Pancreas (tissue), 10 donors: ENCODE results near the gene CSN1S1. TPM values are rescaled to one million over a fixed set of nuclear protein-coding genes. Genes with fewer than 3 reads are reported as not detected.

Experiments used
- ATAC-seq, 4 donors: fragments of 200-7000 bp; cut with Tn5 transposase; one replicate each; pipeline versions ENCODE4 v1.8.0 to v1.9.1; 2020; ENCODE audit warnings: mild to moderate bottlenecking in 4 of 4, moderate library complexity in 4 of 4
- DNase-seq, 6 donors: peaks; one replicate each; pipeline ENCODE4 v3.0.0-alpha.2; 2020
- FAIRE-seq: peaks from 2 replicates; lab custom pipeline; 2012; peaks lifted over from hg19 to GRCh38; lab: Jason Lieb, UNC
- H3K27ac ChIP-seq, 4 donors: fragments of 200-600 bp; sonication (generic); 1 replicate in 3 of 4; 2 replicates in 1 of 4; pipeline versions ENCODE4 v1.5.0 to v1.8.0; 2020
- H3K27me3 ChIP-seq, 4 donors: fragments of 200-600 bp; one replicate each; pipeline ENCODE4 v1.8.0; 2021
- H3K36me3 ChIP-seq, 3 donors: fragments of 200-600 bp; sonication (generic) in 1 of 3; one replicate each; pipeline versions ENCODE4 v1.5.0 to v1.8.0; 2020 to 2021
- H3K4me1 ChIP-seq, 3 donors: fragments of 200-600 bp; one replicate each; pipeline ENCODE4 v1.8.0; 2021
- H3K4me3 ChIP-seq, 4 donors: fragments of 200-600 bp; sonication (generic) in 2 of 4; one replicate each; pipeline versions ENCODE4 v1.5.0 to v1.8.0; 2020 to 2021
- H3K9me3 ChIP-seq, 4 donors: fragments of 200-600 bp; one replicate each; pipeline ENCODE4 v1.8.0; 2021
- WGBS, 2 donors: extraction: QIAGEN DNeasy Blood & Tissue Kit; methylation state at CpG; one replicate each; pipeline ENCODE4 v1.1.7; 2013; 5-methylcytosine and 5-hydroxymethylcytosine counted together
- intact Hi-C, 3 donors: fragments of 100-400 bp; cut with DNase I; formaldehyde crosslinking; loops; one replicate each; pipeline versions ENCODE4 v1.11.1 to v1.14.2; 2022
- polyA plus RNA-seq, 2 donors: library from polyadenylated mRNA; stranded (reverse); fragments of 200-250 nt; gene quantifications; one replicate each; pipeline ENCODE4 v1.2.3, GENCODE V29; 2013
- total RNA-seq, 6 donors: library from RNA; stranded (reverse); fragmentation: NEBNext Ultra II Directional in 4 of 6; extraction: Animal tissue kit (Norgen Biotek cat#: 25700) in 4 of 6; gene quantifications; one replicate each; pipeline versions ENCODE4 v1.2.1 to v1.2.4, GENCODE V29; 2021 to 2023
- TF ChIP-seq, protein P1 (sequence below), 4 donors: fragments of 200-600 bp; sonication (generic) in 3 of 4; IDR thresholded peaks; one replicate each; pipeline versions ENCODE4 v1.5.0 to v1.8.0; 2021; ENCODE audit warnings: antibody characterized with exemption in 4 of 4
- donor health status: healthy with polysubstance abuse.
- donor health status: DM: no; HTN: no; CAD: no; lungs with moderate emphysema.
- donor health status: DM: no; HTN: no; CAD: no.
- donor health status: control.
- donor health status: control.
- donor health status: Bipolar disorder and iron deficiency.
- donor health status: DM: yes; HTN: yes; CAD: no.
- donor health status: DM: no; HTN: no; CAD: no.
- donor health status: DM: no; HTN: no; CAD: no.
- donor health status: DM: yes; HTN: yes; CAD: no.

Gene CSN1S1
- total and polyA plus RNA-seq, 8 donors = 0.19 to 3.4 (median 1.3) TPM; not detected in 5

DNA sequence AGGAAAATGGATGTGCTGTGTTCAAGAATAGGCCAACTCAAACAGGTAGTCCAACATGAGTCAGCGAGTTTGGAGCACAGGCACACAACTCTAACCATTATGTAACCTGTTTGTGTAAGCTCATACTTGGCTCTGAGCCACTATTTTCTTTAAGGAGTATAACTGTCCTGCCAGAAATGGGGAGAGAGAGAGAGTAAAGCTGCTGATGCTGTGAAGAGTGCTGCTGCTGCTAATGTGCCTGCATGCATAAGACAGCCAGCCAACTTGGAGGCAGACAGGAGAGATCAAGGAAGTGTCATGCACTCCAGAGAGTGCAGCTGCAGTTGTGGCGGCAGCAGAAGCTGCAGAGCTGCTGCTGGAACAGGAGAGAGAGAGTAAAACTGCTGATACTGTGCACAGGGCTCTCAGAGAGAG is 53.2 kb downstream of the CSN1S1 start:
- no peak overlapping the region for H3K27ac ChIP-seq
- DNase-seq = peak in 4 of 6 donors; percentile 28 to 50 (median 33)
- no peak for FAIRE-seq
- ATAC-seq = peak; percentile 90 to 99 (median 96)
- WGBS, 2 donors = 18 to 30% methylated on average over 2 of the region's 2 CpGs
- TF ChIP-seq, protein P1, sequence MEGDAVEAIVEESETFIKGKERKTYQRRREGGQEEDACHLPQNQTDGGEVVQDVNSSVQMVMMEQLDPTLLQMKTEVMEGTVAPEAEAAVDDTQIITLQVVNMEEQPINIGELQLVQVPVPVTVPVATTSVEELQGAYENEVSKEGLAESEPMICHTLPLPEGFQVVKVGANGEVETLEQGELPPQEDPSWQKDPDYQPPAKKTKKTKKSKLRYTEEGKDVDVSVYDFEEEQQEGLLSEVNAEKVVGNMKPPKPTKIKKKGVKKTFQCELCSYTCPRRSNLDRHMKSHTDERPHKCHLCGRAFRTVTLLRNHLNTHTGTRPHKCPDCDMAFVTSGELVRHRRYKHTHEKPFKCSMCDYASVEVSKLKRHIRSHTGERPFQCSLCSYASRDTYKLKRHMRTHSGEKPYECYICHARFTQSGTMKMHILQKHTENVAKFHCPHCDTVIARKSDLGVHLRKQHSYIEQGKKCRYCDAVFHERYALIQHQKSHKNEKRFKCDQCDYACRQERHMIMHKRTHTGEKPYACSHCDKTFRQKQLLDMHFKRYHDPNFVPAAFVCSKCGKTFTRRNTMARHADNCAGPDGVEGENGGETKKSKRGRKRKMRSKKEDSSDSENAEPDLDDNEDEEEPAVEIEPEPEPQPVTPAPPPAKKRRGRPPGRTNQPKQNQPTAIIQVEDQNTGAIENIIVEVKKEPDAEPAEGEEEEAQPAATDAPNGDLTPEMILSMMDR (IDR thresholded peaks at IDR 0.05) = no peak
- H3K4me3 ChIP-seq = no peak overlapping the region
- intact Hi-C loops = no loop called here
- H3K4me1 ChIP-seq = no peaks in the 10 kb centered on the region
- no peaks in the 10 kb centered on the region for H3K27me3 ChIP-seq
- H3K9me3 ChIP-seq = no peaks in the 10 kb centered on the region
- no peaks in the 10 kb centered on the region for H3K36me3 ChIP-seq

DNA sequence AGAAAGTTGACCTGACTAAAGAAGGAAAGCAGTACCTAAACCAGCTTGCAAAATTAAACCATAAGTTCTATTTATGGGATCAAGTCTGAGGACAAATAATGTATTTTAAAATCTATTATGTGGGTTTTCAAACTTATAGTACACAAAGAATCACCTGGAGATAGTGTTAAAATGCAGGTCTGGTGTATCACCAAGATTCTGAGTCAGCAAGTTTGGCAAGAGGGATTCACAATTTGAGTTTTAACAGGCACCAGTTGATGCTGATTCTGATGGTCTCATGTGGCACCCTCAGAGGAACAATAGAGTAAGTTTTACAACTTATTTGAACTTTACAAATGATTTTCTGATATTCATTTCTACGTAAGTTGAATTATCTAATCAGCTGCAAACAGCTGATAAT is 55.8 kb downstream of the CSN1S1 start:
- whole genome bisulfite sequencing, 2 donors = 44 to 56% methylated on average over 1 of the region's 1 CpG
- no peak overlapping the region for H3K27ac ChIP-seq
- ATAC-seq (no peak), FAIRE-seq (no peak), DNase-seq (no peak)
- no peaks in the 10 kb centered on the region for H3K36me3 ChIP-seq
- intact Hi-C loops = no loop called here
- TF ChIP-seq, protein P1 (IDR thresholded peaks at IDR 0.05) = no peak
- H3K27me3 ChIP-seq = no peaks in the 10 kb centered on the region
- no peak overlapping the region for H3K4me3 ChIP-seq
- H3K4me1 ChIP-seq = no peaks in the 10 kb centered on the region
- no peaks in the 10 kb centered on the region for H3K9me3 ChIP-seq

DNA sequence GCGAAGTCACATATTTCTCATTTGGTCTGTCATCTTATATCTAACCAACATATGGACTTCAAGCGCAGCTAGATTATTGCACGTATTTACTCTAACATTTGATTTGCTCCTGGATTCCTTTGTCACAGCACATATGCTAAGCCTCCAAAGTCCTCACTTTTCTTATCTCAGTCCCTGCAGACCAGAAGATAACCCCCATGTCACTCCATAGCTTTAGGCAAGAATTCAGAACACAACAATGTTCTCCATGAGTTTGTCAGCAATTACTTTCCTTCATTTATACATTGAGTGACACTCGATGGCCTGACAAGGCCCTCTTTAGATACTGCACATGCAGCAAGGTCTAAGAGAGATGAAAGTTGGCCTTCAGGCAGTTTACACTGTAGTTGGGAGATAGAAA is 60.1 kb downstream of the CSN1S1 start:
- Histone ChIP-seq H3K4me1 (no peaks in the 10 kb centered on the region), H3K27me3 (no peaks in the 10 kb centered on the region), H3K36me3 (no peaks in the 10 kb centered on the region), H3K27ac (no peak overlapping the region), H3K4me3 (no peak overlapping the region), H3K9me3 (no peaks in the 10 kb centered on the region)
- DNase-seq (no peak), ATAC-seq (no peak), FAIRE-seq (no peak)
- TF ChIP-seq, protein P1 (IDR thresholded peaks at IDR 0.05) = no peak
- 70 to 72% methylated on average over 4 of the region's 4 CpGs for WGBS, 2 donors
- intact Hi-C loops = no loop called here

DNA sequence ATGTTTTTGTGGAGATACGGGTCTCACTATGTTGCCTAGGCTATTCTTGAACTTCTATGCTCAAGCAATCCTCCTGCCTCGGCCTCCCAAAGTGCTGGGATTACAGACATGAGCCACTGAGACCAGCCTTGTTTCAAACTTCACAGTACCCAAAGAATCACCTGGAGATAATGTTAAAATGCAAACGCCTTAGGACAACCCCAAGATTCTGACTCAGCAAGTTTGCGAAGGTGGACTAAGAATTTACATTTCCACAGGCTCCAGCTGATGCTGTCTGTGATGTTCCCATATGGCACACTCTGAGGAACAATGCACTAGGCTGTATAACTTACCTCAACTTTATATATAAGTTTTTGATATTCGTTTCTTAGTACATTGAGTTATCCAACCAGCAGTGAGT is 63.9 kb downstream of the CSN1S1 start:
- FAIRE-seq (no peak), ATAC-seq (no peak), DNase-seq (no peak)
- intact Hi-C loops = no loop called here
- Histone ChIP-seq H3K4me1 (no peaks in the 10 kb centered on the region), H3K27me3 (no peaks in the 10 kb centered on the region), H3K27ac (no peak overlapping the region), H3K4me3 (no peak overlapping the region), H3K9me3 (no peaks in the 10 kb centered on the region), H3K36me3 (no peaks in the 10 kb centered on the region)
- TF ChIP-seq, protein P1 (IDR thresholded peaks at IDR 0.05) = no peak
- 61 to 70% methylated on average over 5 of the region's 5 CpGs for WGBS, 2 donors

DNA sequence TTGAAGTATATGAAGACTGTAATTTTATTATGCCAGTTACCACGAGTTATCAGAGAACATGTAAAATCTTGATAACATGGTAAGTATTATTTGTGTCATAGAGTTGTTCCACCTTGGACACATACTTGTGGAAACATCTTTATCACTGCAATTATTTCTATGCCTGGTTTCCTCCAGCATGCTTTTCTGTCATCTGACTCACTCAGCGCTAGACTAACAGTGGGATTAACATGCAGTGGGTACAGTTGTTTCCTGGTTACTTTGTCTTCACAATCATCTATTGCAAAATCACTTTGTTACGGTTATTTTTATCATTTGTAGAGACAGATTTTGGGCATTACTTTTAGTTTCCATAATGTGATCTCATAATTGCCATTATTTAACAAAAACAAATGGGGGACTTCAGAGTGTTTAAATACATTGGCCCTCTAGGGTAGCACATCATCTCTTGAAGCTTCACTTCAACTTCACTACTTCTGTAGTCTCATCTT is 64.7 kb downstream of the CSN1S1 start, which contains the start of gene STATH:
TSS of gene STATH (plus strand) at position 441 of the 491 bp plus-strand sequence. CDS start 2,472 bp downstream, outside the sequence.
- WGBS, 2 donors = 58 to 76% methylated on average over 3 of the region's 3 CpGs
- Histone ChIP-seq H3K27me3 (no peaks in the 10 kb centered on the region), H3K27ac (no peak within 1 kb of the TSS), H3K4me1 (no peaks in the 10 kb centered on the region), H3K36me3 (no peaks in the 10 kb centered on the region), H3K4me3 (no peak within 1 kb of the TSS), H3K9me3 (no peaks in the 10 kb centered on the region)
- FAIRE-seq (no peak), DNase-seq (no peak), ATAC-seq (no peak)
- intact Hi-C loops = no loop called here
- TF ChIP-seq, protein P1 (IDR thresholded peaks at IDR 0.05) = no peak
